ENCODE measurements around the gene TCFL5.
"Not testable (repeated sequence)": the region's sequence is repeated elsewhere in the genome, so short reads cannot be mapped to it uniquely, and the experiment has no call there.

The TCFL5 gene

DNA sequence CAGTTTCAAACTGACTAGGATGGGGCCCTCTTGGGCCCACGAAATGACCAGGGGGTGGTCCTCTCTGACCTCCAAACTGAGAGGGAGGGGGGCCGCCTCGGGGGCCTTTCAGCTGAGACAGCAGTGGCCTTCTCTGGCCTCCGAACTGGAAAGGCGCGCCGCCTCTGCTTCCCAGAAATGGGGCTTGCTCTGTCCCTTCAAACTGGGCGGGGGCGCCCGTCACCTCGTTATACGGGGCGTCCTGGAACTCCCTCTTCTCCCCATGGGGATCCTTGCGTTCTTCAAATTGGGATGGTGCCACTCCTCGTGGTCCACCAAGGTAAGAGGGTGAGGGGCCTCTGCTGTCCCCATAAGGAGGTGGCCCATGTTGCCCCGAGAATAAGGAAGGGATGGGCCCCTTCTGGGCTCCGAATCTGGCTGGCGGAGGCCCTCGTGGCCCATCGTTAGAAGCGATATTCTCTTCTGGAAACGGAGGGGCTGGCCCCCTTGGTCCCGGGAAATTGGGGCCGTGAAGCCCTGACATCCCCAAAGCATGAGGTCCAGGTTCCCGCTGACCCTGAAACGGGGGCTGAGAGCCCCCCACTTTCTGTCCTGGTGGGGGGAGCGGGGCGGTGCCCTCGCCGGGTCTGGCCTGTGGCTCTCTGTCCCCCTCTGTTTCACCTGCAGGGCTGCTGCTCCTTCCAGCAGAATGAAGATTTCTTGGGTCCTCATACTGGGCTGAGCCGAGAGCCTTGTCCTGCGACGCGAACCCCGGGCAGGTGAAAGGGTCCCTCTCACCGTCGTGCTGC is 18.7 kb upstream of the TCFL5 start:
- H3K36me3 ChIP-seq (ENCODE audit: control insufficient read depth, insufficient read depth, low read length), result peaks cover 3% of the 10 kb centered on the region; the same call in 1 of the 2 replicates
- DNase-seq (ENCODE audit: low read depth, low spot score), result no peak
- no peaks in the 10 kb centered on the region; the same call in 1 of the 2 replicates for H3K4me1 ChIP-seq (ENCODE audit: control insufficient read depth, insufficient read depth, low read length)

DNA sequence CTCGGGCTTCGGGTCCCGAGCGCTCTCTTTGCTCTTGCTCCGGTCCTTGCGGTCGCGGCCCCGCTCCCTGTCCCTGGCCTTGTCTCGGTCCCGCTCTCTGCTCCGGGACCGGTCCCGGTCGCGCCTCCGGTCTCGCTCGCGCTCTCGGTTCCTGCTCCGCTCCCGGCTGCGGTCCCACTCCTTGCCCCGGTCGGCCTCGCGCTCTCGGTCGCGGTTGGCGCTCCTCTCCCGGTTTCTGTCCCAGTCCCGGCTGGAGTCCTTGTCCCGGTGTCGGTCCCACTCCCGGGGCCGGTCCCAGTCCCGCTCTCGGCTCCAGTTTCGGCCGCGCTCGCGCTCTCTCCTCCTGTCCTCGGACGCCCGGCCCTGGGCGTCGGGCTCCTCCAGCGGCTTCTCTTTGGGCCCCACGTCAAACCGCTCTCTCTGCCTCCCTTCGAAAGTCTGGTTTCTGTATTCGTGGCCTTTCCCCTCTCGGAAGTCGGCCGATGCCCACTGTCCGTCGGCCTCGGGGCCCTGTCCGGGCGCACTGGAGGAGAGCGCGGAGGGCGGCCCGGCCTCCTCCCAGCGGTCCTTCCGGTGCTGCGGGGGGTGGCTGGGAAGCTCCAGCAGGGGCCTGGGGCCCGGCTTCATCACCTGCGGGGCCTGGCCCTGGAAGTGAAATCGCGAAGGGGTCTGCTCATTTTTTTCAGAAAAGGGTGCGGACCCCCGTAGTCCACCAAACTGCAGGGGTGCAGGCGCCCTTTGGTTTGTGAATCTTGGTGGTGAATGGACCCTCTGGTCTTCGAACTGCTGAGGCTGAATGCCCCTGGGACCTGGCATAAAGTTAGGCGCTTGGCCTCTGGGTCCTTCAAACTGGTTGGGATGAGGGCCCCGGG is 17.9 kb upstream of the TCFL5 start:
- H3K4me3 ChIP-seq (ENCODE audit: low read length), result peak overlapping the region; percentile 2; the same call in 1 of the 2 replicates
- DNase-seq (ENCODE audit: low read depth, low spot score), result no peak
- H3K27me3 ChIP-seq (ENCODE audit: control insufficient read depth, insufficient read depth, low read length), result no peaks in the 10 kb centered on the region
- peaks cover 3% of the 10 kb centered on the region; the same call in 1 of the 2 replicates for H3K36me3 ChIP-seq (ENCODE audit: control insufficient read depth, insufficient read depth, low read length)
- H3K9me3 ChIP-seq (ENCODE audit: control insufficient read depth, insufficient read depth, low read length), result no peaks in the 10 kb centered on the region
- H3K4me1 ChIP-seq (ENCODE audit: control insufficient read depth, insufficient read depth, low read length), result no peaks in the 10 kb centered on the region; the same call in 1 of the 2 replicates
- no CpG with 5 or more reads among the region's 80 CpGs for WGBS (ENCODE audit: insufficient coverage, insufficient read length)
- no peak overlapping the region for H3K27ac ChIP-seq (ENCODE audit: low read length)

More for the DNA sequence above, 18.7 kb upstream of the TCFL5 start:
- no peak overlapping the region for H3K27ac ChIP-seq (ENCODE audit: low read length)
- H3K4me3 ChIP-seq (ENCODE audit: low read length), result no peak overlapping the region
- H3K27me3 ChIP-seq (ENCODE audit: control insufficient read depth, insufficient read depth, low read length), result no peaks in the 10 kb centered on the region
- no peaks in the 10 kb centered on the region for H3K9me3 ChIP-seq (ENCODE audit: control insufficient read depth, insufficient read depth, low read length)
- no CpG with 5 or more reads among the region's 37 CpGs for WGBS (ENCODE audit: insufficient coverage, insufficient read length)

DNA sequence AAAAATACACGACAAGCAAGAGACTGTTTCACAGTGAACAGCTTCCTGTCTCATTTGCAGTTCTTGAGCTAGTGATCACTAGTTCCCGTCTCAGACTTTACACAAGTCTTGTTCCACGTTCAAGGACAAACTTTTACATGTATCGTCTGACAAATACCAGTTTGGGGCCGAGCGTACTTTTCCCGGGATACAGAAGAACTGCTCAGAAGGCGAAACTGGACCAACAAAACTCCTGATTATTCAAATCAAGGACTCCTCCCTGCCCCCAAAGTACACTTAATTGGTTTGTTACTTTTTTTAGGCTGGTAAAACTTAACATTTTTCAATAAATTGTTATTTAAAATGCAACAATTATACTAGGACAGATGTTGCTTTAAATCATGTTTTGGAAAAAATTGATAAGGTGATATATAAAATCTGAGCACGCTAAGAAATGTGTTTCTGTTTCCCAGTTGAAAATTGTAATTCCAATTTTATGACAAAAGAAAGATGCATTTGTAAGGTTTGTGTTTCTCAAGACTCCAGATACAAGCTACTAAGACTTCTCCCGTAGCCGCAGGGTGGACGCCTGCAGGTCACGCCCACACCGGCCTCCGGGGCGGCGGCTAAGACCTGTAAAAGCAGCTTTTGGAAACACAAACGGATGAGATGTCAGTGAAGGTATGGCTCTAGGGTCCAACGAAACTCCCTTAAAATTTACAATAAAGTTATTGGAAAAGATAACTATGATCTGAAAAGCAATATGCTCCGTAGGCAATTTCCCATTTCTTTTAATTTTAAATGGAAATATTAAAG is 16.8 kb upstream of the TCFL5 start:
- DNase-seq (ENCODE audit: low read depth, low spot score), result no peak
- Histone ChIP-seq H3K36me3 (ENCODE audit: control insufficient read depth, insufficient read depth, low read length) (peaks cover 3% of the 10 kb centered on the region; the same call in 1 of the 2 replicates), H3K27ac (ENCODE audit: low read length) (no peak overlapping the region), H3K27me3 (ENCODE audit: control insufficient read depth, insufficient read depth, low read length) (no peaks in the 10 kb centered on the region), H3K9me3 (ENCODE audit: control insufficient read depth, insufficient read depth, low read length) (no peaks in the 10 kb centered on the region), H3K4me1 (ENCODE audit: control insufficient read depth, insufficient read depth, low read length) (no peaks in the 10 kb centered on the region; the same call in 1 of the 2 replicates), H3K4me3 (ENCODE audit: low read length) (no peak overlapping the region)
- WGBS (ENCODE audit: insufficient coverage, insufficient read length), result no CpG with 5 or more reads among the region's 20 CpGs

DNA sequence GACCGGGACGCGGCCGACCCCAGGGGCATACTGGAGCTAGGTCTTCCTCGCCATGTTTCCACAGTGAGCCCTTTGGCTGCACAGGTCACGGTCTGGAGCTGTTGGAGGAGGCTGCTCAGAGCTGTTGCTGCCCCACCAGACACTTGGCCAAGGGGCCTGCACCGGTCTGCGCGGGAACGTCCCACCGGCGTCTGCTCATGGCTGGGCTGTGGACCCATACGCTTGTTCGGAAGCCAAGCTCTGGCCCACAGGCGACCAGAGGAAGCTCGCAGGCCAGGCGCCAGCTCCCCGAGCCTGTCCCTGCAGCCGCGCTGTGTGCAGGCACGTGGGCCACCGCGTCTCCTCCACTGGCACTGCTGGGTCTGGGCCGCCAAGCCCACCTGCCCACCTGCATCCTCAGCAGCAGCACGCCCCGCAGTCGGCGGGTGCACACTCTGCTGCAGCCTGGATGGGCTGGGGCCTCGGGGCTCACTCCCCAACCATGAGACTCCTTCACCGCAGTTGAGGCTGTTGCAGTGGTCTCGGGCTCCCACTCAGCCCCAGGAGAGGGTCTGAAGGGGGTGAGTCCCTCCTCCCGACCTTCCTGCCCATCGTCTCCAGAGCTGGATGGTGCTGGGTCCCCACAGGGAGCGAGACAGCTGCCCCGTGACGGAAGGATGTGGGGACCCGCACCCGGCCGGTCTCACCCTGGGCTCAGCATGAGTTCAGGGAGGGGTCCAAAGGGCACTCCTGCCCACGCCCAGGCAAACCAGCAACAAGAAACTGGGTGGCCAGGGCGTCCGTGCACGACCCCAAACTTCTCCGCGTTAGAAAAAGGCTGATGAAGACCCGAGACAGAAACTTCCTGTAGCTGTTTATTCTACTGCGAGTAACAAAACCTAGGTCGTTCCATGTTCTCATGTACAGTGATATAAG is 15.5 kb upstream of the TCFL5 start:
- peaks cover 3% of the 10 kb centered on the region; the same call in 1 of the 2 replicates for H3K36me3 ChIP-seq (ENCODE audit: control insufficient read depth, insufficient read depth, low read length)
- no CpG with 5 or more reads among the region's 48 CpGs for WGBS (ENCODE audit: insufficient coverage, insufficient read length)
- H3K27ac ChIP-seq (ENCODE audit: low read length), result no peak overlapping the region
- no peaks in the 10 kb centered on the region; the same call in 1 of the 2 replicates for H3K4me1 ChIP-seq (ENCODE audit: control insufficient read depth, insufficient read depth, low read length)
- H3K4me3 ChIP-seq (ENCODE audit: low read length), result no peak overlapping the region
- H3K27me3 ChIP-seq (ENCODE audit: control insufficient read depth, insufficient read depth, low read length), result no peaks in the 10 kb centered on the region
- H3K9me3 ChIP-seq (ENCODE audit: control insufficient read depth, insufficient read depth, low read length), result no peaks in the 10 kb centered on the region
- DNase-seq (ENCODE audit: low read depth, low spot score), result no peak

DNA sequence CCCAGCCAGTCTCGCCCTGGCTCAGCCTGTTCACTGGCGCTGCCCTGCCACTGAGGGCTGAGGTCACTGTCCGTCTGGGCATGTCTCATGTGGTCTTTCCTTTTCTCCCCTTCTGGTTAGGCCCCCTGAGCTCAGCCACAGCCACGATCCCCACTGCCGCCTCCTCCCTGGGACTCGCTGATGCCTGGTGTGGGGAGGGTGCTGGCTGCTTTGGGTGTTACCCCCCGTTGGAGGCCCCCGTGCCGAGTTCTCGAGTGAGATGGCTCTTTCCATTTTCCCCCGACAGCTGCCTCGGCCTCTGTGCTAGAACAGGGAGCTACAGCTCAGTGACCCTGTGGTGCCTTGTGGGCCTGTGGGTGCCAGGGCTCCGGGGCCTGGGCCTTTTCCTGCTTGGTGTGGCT is 14.9 kb upstream of the TCFL5 start:
- no peaks in the 10 kb centered on the region for H3K9me3 ChIP-seq (ENCODE audit: control insufficient read depth, insufficient read depth, low read length)
- no peaks in the 10 kb centered on the region for H3K27me3 ChIP-seq (ENCODE audit: control insufficient read depth, insufficient read depth, low read length)
- H3K36me3 ChIP-seq (ENCODE audit: control insufficient read depth, insufficient read depth, low read length), result peaks cover 3% of the 10 kb centered on the region; the same call in 1 of the 2 replicates
- no peak overlapping the region for H3K27ac ChIP-seq (ENCODE audit: low read length)
- no peak overlapping the region for H3K4me3 ChIP-seq (ENCODE audit: low read length)
- no peaks in the 10 kb centered on the region; the same call in 1 of the 2 replicates for H3K4me1 ChIP-seq (ENCODE audit: control insufficient read depth, insufficient read depth, low read length)
- no peak for DNase-seq (ENCODE audit: low read depth, low spot score)
- WGBS (ENCODE audit: insufficient coverage, insufficient read length), result no CpG with 5 or more reads among the region's 13 CpGs

DNA sequence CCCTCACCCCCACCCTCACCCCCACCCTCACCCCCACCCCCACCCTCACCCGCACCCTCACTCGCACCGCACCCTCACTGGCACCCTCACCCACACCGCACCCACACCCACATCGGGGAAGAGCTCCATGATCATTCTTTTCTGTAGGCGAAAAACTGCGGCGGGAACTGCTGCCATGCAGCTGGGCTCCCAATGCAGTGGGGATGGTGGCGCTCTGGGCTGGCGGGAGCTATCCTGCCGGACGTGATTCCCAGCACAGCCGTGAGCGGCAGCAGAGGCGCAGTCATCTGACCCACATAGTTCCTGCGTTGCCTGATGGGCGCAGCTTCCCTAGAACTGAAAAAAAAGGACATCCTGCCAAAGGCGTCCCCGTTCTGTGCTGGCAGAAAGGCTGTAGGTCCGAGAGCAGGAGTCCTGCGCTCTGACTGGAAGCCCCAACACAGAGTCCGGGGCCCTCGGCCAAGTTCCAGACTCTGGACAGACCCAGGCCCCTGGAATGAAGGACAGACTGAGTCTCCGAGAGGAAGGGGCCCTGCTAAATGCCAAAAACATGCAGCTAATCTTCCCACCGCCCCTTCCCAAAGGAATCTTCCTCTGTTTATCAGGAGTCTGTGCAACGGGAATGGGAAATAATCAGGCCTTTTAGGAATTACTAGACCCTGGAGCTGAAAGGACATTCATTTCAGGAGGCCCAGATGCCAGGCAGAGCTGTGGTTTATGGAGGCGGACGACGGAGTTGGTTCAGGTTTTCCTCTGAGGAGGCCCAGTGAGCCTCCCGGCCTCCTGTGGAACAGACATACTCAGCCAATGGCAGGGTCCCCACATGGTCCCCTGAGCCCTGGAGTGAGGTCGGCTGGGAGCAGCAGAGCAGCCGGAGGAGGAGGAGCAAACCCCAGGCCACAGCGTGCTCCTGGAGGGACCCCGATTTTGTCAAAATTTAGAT is 14.1 kb upstream of the TCFL5 start:
- no peak overlapping the region for H3K27ac ChIP-seq (ENCODE audit: low read length)
- H3K4me3 ChIP-seq (ENCODE audit: low read length), result no peak overlapping the region
- no peaks in the 10 kb centered on the region for H3K9me3 ChIP-seq (ENCODE audit: control insufficient read depth, insufficient read depth, low read length)
- no CpG with 5 or more reads among the region's 34 CpGs for WGBS (ENCODE audit: insufficient coverage, insufficient read length)
- no peak for DNase-seq (ENCODE audit: low read depth, low spot score)
- H3K36me3 ChIP-seq (ENCODE audit: control insufficient read depth, insufficient read depth, low read length), result peaks cover 1% of the 10 kb centered on the region; the same call in 1 of the 2 replicates
- no peaks in the 10 kb centered on the region for H3K27me3 ChIP-seq (ENCODE audit: control insufficient read depth, insufficient read depth, low read length)
- H3K4me1 ChIP-seq (ENCODE audit: control insufficient read depth, insufficient read depth, low read length), result no peaks in the 10 kb centered on the region; the same call in 1 of the 2 replicates

DNA sequence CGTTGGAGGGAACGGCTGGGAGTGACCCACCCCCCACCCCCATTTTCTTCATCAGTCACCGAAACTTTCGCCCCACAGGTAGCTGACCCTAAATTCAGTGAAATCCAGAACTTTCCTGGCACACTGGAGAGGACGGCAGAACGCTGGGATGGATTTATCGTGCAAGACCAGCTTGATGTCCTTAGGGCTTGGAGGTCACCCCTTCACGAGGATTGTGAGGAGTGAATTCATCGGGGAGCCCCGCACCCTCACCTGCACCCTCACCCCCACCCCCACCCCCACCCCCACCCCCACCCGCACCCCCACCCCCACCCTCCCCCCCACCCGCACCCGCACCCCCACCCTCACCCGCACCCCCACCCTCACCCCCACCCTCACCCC is 13.3 kb upstream of the TCFL5 start:
- no CpG with 5 or more reads among the region's 14 CpGs for WGBS (ENCODE audit: insufficient coverage, insufficient read length)
- Histone ChIP-seq H3K4me1 (ENCODE audit: control insufficient read depth, insufficient read depth, low read length) (no peaks in the 10 kb centered on the region), H3K4me3 (ENCODE audit: low read length) (no peak overlapping the region)

DNA sequence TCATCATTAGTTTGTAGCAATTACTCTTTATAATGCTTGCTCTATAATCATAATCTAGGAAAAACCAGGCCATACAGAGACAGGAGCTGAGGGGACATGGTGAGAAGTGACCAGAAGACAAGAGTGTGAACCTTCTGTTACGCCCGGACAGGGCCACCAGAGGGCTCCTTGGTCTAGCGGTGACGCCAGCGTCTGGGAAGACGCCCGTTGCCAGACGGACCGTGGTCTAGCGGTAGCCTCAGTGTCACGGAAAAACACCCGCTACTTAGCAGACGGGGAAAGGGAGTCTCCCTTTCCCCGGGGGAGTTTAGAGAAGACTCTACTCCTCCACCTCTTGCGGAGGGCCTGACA is 12.0 kb upstream of the TCFL5 start:
- not testable (repeated sequence) for H3K4me1 ChIP-seq (ENCODE audit: control insufficient read depth, insufficient read depth, low read length); H3K9me3 ChIP-seq (ENCODE audit: control insufficient read depth, insufficient read depth, low read length); H3K27me3 ChIP-seq (ENCODE audit: control insufficient read depth, insufficient read depth, low read length); H3K4me3 ChIP-seq (ENCODE audit: low read length); DNase-seq (ENCODE audit: low read depth, low spot score); H3K36me3 ChIP-seq (ENCODE audit: control insufficient read depth, insufficient read depth, low read length); H3K27ac ChIP-seq (ENCODE audit: low read length)
- WGBS (ENCODE audit: insufficient coverage, insufficient read length), result no CpG with 5 or more reads among the region's 15 CpGs

More for the DNA sequence above, 13.3 kb upstream of the TCFL5 start:
- no peaks in the 10 kb centered on the region for H3K36me3 ChIP-seq (ENCODE audit: control insufficient read depth, insufficient read depth, low read length)
- no peak for DNase-seq (ENCODE audit: low read depth, low spot score)
- H3K27me3 ChIP-seq (ENCODE audit: control insufficient read depth, insufficient read depth, low read length), result no peaks in the 10 kb centered on the region
- no peaks in the 10 kb centered on the region for H3K9me3 ChIP-seq (ENCODE audit: control insufficient read depth, insufficient read depth, low read length)
- H3K27ac ChIP-seq (ENCODE audit: low read length), result no peak overlapping the region

DNA sequence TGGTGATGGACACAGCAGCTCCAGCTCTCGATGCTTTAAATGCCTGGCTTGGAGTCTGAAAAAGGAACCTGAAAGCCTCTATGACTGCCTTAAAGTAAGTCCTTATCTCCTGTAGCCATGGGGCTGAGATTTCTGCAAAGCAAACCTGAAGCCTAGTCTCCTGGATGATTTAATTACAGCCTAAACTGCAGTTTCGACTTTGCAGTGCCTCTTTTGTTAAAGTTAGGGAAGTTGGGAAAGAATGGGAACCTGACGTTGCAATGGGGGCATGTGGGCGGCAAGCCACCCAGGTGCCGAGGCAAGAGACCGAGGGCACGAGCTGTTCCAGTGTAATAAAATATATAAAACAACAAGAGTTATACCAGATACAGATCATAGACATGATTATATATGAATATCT is 11.7 kb upstream of the TCFL5 start:
- no peaks in the 10 kb centered on the region for H3K9me3 ChIP-seq (ENCODE audit: control insufficient read depth, insufficient read depth, low read length)
- no peaks in the 10 kb centered on the region for H3K4me1 ChIP-seq (ENCODE audit: control insufficient read depth, insufficient read depth, low read length)
- no peak for DNase-seq (ENCODE audit: low read depth, low spot score)
- H3K27me3 ChIP-seq (ENCODE audit: control insufficient read depth, insufficient read depth, low read length), result no peaks in the 10 kb centered on the region
- H3K27ac ChIP-seq (ENCODE audit: low read length), result no peak overlapping the region
- H3K36me3 ChIP-seq (ENCODE audit: control insufficient read depth, insufficient read depth, low read length), result no peaks in the 10 kb centered on the region
- no CpG with 5 or more reads among the region's 7 CpGs for WGBS (ENCODE audit: insufficient coverage, insufficient read length)
- no peak overlapping the region for H3K4me3 ChIP-seq (ENCODE audit: low read length)
